DOHH2 (cell line): ENCODE results near the gene BTBD10.
A peak's percentile ranks its signal among the peaks of the same experiment; 100 is the strongest.

Source experiments
- H3F3A ChIP-seq: fragments of 200-600 bp; sonication (generic), shearing (Covaris generic); 2 replicates; pipeline ENCODE4 v1.6.0; 2016; ENCODE audit warnings: antibody characterized with exemption, mild to moderate bottlenecking; ENCODE audit not compliant: control insufficient read depth, insufficient read depth
- H3K27ac ChIP-seq: fragments of 200-600 bp; sonication (generic); 2 replicates; pipeline ENCODE4 v1.5.1; 2014; ENCODE audit warnings: low read depth, mild to moderate bottlenecking, low read length, moderate library complexity
- H3K27me3 ChIP-seq: fragments of 200-600 bp; sonication (generic); 2 replicates; pipeline ENCODE4 v1.6.1; 2014; ENCODE audit warnings: mild to moderate bottlenecking, low read length, mixed read lengths; ENCODE audit not compliant: control insufficient read depth
- H3K36me3 ChIP-seq: fragments of 200-600 bp; sonication (generic); 2 replicates; pipeline ENCODE4 v1.6.1; 2014; ENCODE audit warnings: mild to moderate bottlenecking, low read length, moderate library complexity, mixed read lengths; ENCODE audit not compliant: control insufficient read depth
- H3K4me1 ChIP-seq: fragments of 200-600 bp; sonication (generic); 2 replicates; pipeline ENCODE4 v1.6.1; 2014; ENCODE audit warnings: mild to moderate bottlenecking, low read length, mixed read lengths; ENCODE audit not compliant: control insufficient read depth
- H3K4me2 ChIP-seq: fragments of 200-600 bp; sonication (generic); 2 replicates; pipeline ENCODE4 v1.6.0; 2014; ENCODE audit warnings: mild to moderate bottlenecking, low read length, moderate library complexity
- H3K4me3 ChIP-seq: fragments of 200-600 bp; sonication (generic); 2 replicates; pipeline ENCODE4 v1.5.1; 2014; ENCODE audit warnings: mild to moderate bottlenecking, low read length, mixed read lengths
- H3K79me2 ChIP-seq: fragments of 200-600 bp; sonication (generic); 2 replicates; pipeline ENCODE4 v1.6.1; 2014; ENCODE audit warnings: mild to moderate bottlenecking, low read length, mixed read lengths; ENCODE audit not compliant: control insufficient read depth
- H3K9me2 ChIP-seq: fragments of 200-600 bp; sonication (generic); replicated peaks from 2 replicates; pipeline ENCODE4 v1.6.1; 2014; ENCODE audit warnings: mild to moderate bottlenecking, low read length, mixed read lengths; ENCODE audit not compliant: control insufficient read depth
- H3K9me3 ChIP-seq: fragments of 200-600 bp; sonication (generic); 2 replicates; pipeline ENCODE4 v1.6.1; 2014; ENCODE audit warnings: antibody characterized with exemption, low read length, mixed read lengths; ENCODE audit not compliant: control insufficient read depth, insufficient read depth
- H4K20me1 ChIP-seq: fragments of 200-600 bp; sonication (generic); 2 replicates; pipeline ENCODE4 v1.6.0; 2014; ENCODE audit warnings: low read depth, mild to moderate bottlenecking, antibody characterized with exemption, low read length, moderate library complexity; ENCODE audit not compliant: control insufficient read depth, insufficient read depth
- EZH2phosphoT487 ChIP-seq: fragments of 200-600 bp; sonication (generic); IDR thresholded peaks from 2 replicates; pipeline ENCODE4 v1.6.1; 2017; ENCODE audit warnings: borderline replicate concordance, mild to moderate bottlenecking, antibody characterized with exemption, low read length, moderate library complexity, mixed read lengths
- TF ChIP-seq, protein P1 (sequence below): fragments of 200-600 bp; sonication (generic); IDR thresholded peaks from one replicate; pipeline ENCODE4 v1.5.1; 2014; ENCODE audit warnings: antibody characterized with exemption, mild to moderate bottlenecking, low read depth, low read length; ENCODE audit not compliant: poor library complexity, severe bottlenecking

BTBD10 gene

DNA sequence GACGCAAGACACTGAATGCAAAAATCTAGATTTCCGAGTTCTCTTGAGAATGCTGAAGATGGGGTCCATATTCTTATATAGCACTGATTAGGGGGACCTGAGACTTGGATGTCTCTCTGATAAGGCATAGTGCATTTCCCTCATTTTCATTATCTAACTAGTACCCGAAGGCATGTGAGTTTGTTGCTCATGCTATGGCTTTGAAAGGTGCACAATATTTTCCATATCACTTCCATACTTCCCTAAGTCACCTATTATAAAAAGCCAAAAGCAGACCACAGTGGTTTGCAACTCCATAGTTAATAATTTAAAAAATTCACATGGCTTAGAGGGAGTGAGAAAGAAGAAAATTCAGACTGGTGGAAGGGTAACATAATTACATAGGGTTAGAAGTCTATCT is 1.7 kb downstream of the BTBD10 start:
- Histone ChIP-seq H3K36me3 (peaks cover 11% of the 10 kb centered on the region), H3K27me3 (no peaks in the 10 kb centered on the region), H3K4me1 (peaks cover 23% of the 10 kb centered on the region), H3K79me2 (peaks cover 69% of the 10 kb centered on the region), H3K4me2 (peak overlapping the region; percentile 85; the same call in 1 of the 2 replicates), H3K9me2 (no peaks in the 10 kb centered on the region), H4K20me1 (no peaks in the 10 kb centered on the region), H3K27ac (no peak overlapping the region), H3K4me3 (no peak overlapping the region), H3K9me3 (no peaks in the 10 kb centered on the region), H3F3A (peaks cover 2% of the 10 kb centered on the region; the same call in 1 of the 2 replicates)
- TF ChIP-seq EZH2phosphoT487: no peak
- TF ChIP-seq, protein P1, sequence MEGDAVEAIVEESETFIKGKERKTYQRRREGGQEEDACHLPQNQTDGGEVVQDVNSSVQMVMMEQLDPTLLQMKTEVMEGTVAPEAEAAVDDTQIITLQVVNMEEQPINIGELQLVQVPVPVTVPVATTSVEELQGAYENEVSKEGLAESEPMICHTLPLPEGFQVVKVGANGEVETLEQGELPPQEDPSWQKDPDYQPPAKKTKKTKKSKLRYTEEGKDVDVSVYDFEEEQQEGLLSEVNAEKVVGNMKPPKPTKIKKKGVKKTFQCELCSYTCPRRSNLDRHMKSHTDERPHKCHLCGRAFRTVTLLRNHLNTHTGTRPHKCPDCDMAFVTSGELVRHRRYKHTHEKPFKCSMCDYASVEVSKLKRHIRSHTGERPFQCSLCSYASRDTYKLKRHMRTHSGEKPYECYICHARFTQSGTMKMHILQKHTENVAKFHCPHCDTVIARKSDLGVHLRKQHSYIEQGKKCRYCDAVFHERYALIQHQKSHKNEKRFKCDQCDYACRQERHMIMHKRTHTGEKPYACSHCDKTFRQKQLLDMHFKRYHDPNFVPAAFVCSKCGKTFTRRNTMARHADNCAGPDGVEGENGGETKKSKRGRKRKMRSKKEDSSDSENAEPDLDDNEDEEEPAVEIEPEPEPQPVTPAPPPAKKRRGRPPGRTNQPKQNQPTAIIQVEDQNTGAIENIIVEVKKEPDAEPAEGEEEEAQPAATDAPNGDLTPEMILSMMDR: no peak

DNA sequence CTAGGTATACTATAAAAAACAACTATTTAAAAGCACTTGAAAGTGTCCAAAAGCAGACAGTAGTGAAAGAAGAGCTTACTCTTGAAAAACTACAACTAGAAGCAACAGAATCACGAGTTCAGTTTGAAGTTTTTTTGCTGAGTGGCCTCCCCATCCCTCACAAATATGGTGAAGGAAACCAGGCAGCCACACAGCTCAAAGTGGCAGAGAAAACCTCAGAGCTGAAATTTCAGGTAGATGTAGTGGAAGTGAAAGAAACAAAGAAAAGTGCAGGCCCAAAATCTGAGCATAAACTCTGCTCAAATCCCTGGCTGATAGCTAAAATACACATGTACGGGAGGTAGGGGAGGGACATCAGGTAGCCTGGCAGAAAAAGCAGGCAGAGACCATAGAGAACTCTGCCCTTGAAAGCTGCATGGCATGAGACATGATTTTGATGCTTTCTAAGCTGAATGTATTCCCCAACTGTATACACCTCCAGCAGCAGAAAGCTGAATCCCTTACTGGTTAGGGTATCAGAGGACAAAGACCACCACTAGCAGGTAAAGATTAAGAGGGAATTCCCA is 12.1 kb downstream of the BTBD10 start:
- Histone ChIP-seq H3K27ac (no peak overlapping the region), H3K79me2 (peaks cover 83% of the 10 kb centered on the region), H3K4me2 (no peak overlapping the region), H3K27me3 (no peaks in the 10 kb centered on the region), H3K36me3 (peaks cover 3% of the 10 kb centered on the region; the same call in 1 of the 2 replicates), H3K9me2 (no peaks in the 10 kb centered on the region), H3K4me1 (peaks cover 10% of the 10 kb centered on the region), H3K9me3 (no peaks in the 10 kb centered on the region), H4K20me1 (no peaks in the 10 kb centered on the region), H3F3A (no peaks in the 10 kb centered on the region), H3K4me3 (no peak overlapping the region)
- TF ChIP-seq EZH2phosphoT487: no peak
- TF ChIP-seq, protein P1: no peak

DNA sequence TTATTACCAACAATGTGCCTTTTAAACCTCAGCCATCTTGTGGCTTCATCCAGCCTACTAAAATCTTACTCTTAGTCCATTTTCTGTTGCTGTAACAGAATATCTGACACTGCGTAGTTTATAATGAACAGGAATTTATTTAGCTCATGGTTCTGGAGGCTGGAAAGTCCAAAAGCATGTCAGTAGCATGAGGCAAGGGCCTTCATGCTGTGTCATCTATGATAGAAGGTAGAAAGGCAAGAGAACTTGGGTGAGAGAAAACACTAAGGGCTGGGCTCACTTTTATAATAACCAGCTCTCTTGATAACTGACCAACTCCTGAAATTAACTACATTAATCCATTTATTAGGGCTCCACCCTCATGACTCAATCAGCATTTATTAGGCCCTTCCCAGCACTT is 13.5 kb downstream of the BTBD10 start:
- H3K79me2 ChIP-seq: peaks cover 79% of the 10 kb centered on the region
- H4K20me1 ChIP-seq: no peaks in the 10 kb centered on the region
- no peak overlapping the region for H3K4me3 ChIP-seq
- peaks cover 3% of the 10 kb centered on the region; the same call in 1 of the 2 replicates for H3K36me3 ChIP-seq
- no peak overlapping the region for H3K27ac ChIP-seq
- H3F3A ChIP-seq: no peaks in the 10 kb centered on the region
- no peaks in the 10 kb centered on the region for H3K27me3 ChIP-seq
- peaks cover 10% of the 10 kb centered on the region for H3K4me1 ChIP-seq
- H3K9me3 ChIP-seq: no peaks in the 10 kb centered on the region
- no peak overlapping the region for H3K4me2 ChIP-seq
- no peak for TF ChIP-seq EZH2phosphoT487
- no peaks in the 10 kb centered on the region for H3K9me2 ChIP-seq

DNA sequence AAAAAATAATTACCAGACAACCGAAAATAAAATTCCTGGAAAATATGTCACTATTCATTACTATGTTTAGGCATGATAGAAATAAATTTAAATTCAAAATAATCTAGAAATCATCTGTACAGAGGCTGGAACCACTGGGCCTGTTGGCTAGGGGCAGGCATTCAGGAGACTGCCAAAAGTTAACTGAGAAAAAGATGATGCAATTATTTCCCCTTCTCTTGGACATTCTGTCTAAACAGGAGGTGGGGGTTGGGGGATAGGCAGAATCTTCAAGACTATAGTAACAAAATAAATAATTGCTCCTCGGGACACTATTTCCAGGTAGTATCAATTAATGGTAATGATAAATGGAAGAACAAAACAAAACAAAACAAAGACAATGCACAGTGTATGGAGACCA is 14.1 kb downstream of the BTBD10 start:
- TF ChIP-seq EZH2phosphoT487: no peak
- TF ChIP-seq, protein P1: no peak
- Histone ChIP-seq H3K9me2 (no peaks in the 10 kb centered on the region), H3K4me1 (peaks cover 10% of the 10 kb centered on the region), H3K4me2 (no peak overlapping the region), H3K9me3 (no peaks in the 10 kb centered on the region), H3K36me3 (peaks cover 3% of the 10 kb centered on the region; the same call in 1 of the 2 replicates), H3K27me3 (no peaks in the 10 kb centered on the region), H3K27ac (no peak overlapping the region), H3K4me3 (no peak overlapping the region), H3K79me2 (peaks cover 77% of the 10 kb centered on the region), H3F3A (no peaks in the 10 kb centered on the region), H4K20me1 (no peaks in the 10 kb centered on the region)
